GM12874 (cell line): ENCODE measurements around the gene GLYATL1B.

ENCODE experiments used
- CTCF ChIP-seq: IDR thresholded peaks from 2 replicates; pipeline ENCODE4 v1.5.1; 2011; ENCODE audit warnings: low read depth, mild to moderate bottlenecking, control low read depth, low read length, moderate library complexity; ENCODE audit not compliant: insufficient read depth

GLYATL1B gene

DNA sequence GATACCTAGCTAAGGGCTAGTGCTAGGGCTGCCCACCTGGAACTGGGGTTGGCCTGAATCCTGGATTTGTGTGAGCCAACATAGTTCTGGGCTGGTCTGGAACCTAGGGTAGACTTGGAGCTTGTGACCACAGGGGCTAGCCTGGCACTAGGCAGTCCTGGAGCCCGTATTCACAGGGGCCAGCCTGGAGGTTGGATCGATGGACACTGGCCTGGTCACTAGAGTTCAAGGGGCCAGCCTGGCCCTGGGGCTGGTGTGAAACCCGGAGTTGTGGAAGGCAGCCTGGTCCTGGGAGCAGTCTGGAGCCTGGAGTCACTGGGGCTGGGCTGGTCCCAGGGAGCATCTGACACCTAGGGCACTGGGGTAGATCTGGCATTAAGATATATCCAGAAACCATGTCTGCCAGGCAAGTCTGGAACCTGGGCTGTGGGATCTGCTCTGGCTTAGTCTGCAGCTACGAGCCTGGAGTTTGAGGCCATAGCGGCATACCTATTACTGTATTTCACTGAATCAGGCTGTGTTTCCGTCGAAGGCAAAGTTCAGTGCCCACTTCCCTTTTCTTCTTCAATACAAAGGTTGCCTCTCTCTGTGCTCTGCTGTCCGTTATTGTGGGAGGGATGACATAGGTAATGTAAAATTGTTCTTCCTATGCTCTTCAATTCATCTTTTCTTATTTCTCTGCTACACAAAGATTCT, 9.1 kb upstream of the GLYATL1B start:
- TF ChIP-seq CTCF, result no peak

DNA sequence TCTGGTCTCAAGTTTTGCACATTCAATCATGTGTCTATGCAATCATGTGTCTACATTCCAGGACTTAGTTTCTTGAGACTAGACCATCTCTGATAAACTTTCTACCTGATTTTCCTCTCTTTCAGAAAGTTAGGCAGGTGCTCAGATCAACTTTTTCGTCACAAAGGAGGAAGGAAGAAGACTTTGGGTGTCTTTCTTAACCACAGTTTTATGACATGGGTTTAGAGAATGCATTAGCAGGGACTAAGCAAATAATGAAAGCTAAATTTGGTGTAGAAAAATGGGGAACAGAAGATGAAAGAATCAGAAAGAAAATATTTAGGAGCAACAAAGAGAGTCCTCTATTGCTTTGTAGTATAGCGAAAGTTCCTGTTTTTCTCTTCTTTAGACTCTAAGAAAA, 7.7 kb upstream of the GLYATL1B start:
- no peak for TF ChIP-seq CTCF

- TF ChIP-seq CTCF, result no peak
Observed at GRCh38 chr11:59079086-59079485, 7.0 kb upstream of the GLYATL1B start.

DNA sequence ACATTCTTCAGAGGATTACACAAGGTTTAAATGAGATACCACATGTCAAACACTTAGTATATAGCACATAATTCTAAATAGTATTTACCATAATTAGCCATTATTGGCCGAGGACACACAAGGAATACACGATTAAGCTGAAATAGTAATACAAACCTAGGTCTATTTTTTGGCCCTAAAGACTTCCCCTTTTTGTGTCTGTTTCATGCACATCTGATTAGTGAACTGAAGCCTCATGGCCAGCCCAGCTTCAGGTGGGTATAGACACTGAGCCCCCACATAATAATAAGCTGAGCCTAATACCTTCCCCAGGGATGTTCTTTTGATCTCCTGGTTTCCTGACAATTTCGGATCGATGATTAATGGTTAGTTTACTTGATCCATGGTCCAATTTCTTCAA, 2.1 kb downstream of the GLYATL1B start:
- TF ChIP-seq CTCF, result no peak

- peak; percentile 61 for TF ChIP-seq CTCF
Observed at GRCh38 chr11:59097113-59097708, 11.1 kb downstream of the GLYATL1B start.

DNA sequence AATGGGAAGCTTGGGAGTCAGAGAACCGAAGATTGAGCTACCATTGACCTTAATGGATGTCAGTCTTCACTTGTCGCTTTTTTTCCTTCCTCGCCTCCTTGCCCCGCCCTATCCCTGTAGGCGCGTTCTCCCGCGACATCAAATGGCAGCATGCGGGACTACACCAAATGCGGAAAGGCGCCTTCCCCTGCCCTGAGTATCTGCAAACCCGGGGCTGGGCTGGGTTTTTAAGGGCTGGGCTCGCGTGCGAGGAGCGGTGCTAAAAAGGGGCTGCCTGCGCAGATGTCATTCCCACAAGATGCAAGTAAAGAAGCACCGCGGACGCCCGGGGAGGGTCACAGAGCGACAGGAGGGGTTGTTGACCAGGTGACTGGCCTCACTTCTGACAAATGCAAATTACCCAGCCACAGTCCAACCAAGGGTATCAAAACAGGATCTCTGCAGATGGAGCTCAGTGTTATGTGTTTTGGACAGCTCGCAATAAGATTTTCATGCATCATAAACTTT, 16.2 kb downstream of the GLYATL1B start:
- peak; percentile 57 for TF ChIP-seq CTCF

- TF ChIP-seq CTCF, result no peak
Observed at GRCh38 chr11:59106363-59107336, 20.5 kb downstream of the GLYATL1B start, which contains the start of gene FAM111B. FAM111B (plus strand) TSS chr11:59107237; CDS start chr11:59109626, 2,389 bp downstream.
